ENCODE results near the gene OR4N5.
"Not testable (repeated sequence)": the region's sequence is repeated elsewhere in the genome, so short reads cannot be mapped to it uniquely, and the experiment has no call there.

OR4N5 gene

GRCh38 chr14:20138520-20138919 lies at the start of gene OR4N5:
TSS of gene OR4N5 (plus strand) at chr14:20138820. CDS start at chr14:20143736, 4,916 bp downstream.
- no peak for DNase-seq

DNA sequence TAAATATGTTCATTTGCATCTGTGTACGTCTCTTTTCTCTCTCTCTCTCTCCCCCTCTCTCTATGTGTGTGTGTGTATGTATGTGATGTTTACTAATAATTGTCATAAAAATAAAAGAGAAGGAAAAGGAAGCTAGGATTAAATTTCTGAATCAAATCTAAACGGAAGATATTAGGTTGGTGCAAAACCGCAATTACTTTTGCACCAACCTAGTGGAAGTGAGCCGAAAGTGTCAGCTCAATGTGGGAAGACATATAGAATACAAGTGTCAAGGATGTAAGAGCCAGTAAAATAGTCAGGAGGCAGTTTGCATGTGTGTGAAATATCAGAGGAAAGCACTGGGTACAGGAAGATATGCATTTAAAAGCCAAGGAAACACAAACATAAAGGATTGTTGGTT lies 46.6 kb upstream of the OR4N5 start:
- no peak for DNase-seq

GRCh38 chr14:20093442-20093841 lies 45.2 kb upstream of the OR4N5 start:
- DNase-seq: no peak

GRCh38 chr14:20098926-20099770 lies 39.5 kb upstream of the OR4N5 start:
- not testable (repeated sequence) for DNase-seq

DNA sequence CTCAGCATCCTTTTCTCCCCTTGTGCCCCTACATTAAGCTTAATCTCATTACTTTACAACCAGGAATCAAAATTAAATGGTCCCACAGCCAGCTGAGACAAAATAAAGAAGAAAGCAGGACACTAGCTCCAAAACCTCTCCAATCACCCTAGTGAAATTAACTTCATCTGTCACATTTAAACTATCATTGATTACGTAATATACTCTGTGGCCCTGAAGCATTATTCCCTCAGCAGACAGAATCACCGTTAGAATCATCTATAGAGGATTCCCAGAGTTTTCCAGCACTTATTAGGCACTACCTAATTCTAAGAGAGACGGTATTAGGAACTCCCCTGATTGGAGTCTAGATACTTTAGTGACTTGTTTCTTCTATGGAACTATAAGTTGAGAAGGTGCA lies 28.2 kb upstream of the OR4N5 start, which contains the start of gene OR4K17:
Gene OR4K17 (plus strand): TSS at position 302 of the 400 bp plus-strand sequence. CDS start 6,761 bp downstream, outside the sequence.
- DNase-seq: no peak

GRCh38 chr14:20112321-20112720 lies 26.3 kb upstream of the OR4N5 start:
- no peak for DNase-seq

DNA sequence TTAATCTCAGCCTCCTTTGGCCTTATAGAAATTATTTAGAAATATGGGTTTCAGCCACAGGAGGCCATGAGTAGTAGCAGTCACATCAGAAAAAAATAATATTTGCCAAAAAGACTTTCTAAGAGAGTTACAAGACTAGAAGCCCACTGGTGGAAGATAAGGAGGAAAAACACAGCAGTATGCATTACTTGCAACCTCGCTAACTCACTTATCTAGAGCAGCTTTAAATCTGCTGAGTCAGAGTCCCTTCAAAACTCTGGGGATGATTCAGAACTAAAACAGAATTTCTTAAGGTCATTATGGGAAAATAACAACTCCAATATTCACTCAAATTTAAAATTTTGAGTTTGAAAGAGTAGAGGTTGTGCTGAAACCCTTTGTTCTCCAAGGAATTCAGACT lies 21.9 kb upstream of the OR4N5 start:
- no peak for DNase-seq

DNA sequence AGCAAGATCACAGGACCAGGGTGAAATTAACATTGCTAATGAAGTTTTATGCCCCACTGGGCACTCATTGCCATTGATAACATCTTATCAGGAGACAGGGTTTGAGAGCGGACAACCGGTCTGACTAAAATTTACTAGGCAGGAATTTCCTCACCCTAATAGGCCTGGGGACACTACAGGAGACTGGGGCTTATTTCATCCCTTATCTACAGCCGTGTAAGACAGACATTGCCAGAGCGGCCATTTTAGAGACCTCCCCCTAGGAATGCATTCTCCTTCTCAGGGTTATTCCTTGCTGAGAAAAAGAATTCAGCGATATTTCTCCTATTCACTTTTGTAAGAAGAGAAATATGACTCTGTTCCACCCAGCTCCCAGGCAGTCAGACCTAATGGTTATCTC lies 19.8 kb upstream of the OR4N5 start:
- DNase-seq: no peak

GRCh38 chr14:20143911-20144310 lies 5.3 kb downstream of the OR4N5 start:
- DNase-seq: no peak

GRCh38 chr14:20144820-20145219 lies 6.2 kb downstream of the OR4N5 start:
- DNase-seq: no peak

DNA sequence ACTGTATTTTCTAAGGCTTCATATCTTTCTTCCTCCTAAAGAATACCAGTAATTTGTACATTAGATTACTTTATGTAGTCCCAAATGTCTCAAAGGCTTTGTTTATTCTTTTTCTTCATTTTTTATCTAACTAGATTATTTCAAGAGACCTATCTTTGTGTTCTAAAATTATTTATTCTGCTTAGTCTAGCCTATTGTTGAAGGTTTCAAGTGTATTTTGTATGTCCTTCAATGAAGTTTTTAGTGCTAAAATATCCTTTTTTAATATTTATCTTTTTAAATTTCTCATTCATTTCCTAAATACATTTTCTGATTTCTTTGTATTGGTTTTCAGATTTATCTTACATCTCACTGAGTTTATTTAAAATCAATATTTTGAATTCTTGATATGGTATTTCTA lies 25.8 kb downstream of the OR4N5 start:
- DNase-seq: no peak

DNA sequence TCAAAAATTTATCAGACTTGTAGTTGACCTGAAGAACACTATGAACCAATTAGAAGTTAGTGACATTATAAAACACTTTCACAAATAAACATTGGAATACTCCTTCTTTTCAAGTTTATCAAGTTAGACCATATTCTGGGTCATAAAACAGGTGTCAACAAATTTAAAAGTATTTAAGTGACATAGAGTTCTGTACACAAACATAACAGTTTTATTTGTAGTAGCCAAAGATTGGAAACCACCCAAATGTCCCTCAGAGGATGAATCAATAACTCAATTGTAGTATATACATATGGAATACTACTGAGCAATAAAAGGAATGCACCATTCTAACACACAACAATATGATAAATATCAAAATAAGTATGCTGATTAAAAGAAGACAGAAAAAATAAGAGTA lies 28.5 kb downstream of the OR4N5 start:
- no peak for DNase-seq

DNA sequence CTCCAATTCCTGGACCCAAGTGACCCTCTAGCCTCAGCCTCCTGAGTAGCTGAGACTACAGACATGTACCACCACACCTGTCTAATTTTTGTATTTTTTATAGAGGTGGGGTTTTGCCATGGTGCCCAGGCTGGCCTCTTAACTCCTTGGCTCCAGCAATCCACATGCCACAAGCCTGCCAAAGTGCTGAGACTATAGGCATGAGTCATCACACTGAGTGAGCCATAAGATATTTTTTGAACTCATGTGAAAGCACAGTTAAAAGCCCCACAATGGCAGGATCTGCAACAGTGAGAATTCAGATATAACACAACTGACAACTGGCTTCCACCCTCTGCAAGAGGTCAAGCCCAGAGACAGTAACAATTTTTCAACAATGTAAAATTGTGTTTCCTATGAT lies 31.2 kb downstream of the OR4N5 start:
- DNase-seq: not testable (repeated sequence)

DNA sequence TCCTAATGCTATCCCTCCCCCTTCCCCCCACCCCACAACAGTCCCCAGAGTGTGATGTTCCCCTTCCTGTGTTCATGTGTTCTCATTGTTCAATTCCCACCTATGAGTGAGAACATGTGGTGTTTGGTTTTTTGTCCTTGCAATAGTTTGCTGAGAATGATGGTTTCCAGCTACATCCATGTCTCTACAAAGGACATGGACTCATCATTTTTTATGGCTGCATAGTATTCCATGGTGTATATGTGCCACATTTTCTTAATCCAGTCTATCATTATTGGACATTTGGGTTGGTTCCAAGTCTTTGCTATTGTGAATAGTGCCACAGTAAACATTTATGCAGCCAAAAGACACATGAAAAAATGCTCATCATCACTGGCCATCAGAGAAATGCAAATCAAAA lies 35.6 kb downstream of the OR4N5 start:
- DNase-seq: not testable (repeated sequence)

DNA sequence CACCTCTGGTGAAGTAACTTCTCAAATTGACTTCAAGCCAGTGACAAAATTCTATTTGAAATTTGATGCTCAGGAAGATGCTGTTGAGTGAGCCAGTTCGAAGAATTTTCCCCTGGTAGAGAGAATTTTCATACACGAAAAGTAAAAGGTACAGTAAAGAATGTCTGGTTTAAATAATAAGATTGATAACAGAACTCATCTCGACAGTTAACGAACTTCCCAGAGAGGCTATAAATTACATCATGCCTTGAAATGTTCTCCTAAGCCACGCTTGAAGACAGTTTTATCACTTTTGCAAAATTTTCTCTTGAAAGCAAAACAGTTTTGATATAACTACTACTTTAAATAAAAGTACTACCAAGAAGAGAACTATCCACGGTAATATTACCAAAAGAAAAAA lies 37.7 kb downstream of the OR4N5 start:
- DNase-seq: no peak

DNA sequence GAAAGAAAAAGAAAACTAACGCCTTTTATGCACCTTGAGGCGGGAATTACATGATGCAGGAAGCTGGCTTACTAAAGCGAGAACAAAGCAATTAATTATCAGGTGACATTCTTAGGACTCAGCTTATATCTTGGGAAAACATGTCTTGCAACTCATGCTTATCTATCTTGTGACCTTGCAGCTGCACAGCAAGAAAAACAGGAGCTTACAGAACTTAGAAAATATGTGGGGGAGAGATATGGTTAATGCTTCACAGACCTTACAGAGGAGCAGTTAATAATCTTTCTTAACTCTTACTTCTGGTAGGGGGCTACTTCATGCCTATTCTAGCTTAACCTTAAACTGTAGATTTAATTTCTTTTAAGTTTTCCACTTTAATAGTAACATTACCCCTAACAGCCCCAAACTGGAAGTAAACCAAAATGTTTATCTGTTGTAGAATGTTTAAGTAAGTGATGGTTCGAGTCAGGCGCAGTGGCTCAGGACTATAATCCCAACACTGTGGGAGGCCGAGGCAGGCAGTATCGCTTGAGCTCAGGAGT lies 38.9 kb downstream of the OR4N5 start:
- no peak for DNase-seq

DNA sequence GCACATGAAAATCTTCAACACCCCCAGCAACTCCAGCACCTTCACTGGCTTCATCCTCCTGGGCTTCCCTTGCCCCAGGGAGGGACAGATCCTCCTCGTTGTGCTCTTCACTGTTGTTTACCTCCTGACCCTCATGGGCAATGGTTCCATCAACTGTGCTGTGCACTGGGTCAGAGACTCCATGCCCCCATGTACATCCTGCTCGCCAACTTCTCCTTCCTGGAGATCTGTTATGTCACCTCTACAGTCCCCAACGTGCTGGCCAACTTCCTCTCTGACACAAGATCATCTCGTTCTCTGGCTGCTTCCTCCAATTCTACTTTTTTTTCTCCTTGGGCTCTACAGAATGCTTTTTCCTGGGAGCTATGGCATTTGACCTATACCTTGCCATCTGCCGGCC lies 40.6 kb downstream of the OR4N5 start:
- no peak for DNase-seq

DNA sequence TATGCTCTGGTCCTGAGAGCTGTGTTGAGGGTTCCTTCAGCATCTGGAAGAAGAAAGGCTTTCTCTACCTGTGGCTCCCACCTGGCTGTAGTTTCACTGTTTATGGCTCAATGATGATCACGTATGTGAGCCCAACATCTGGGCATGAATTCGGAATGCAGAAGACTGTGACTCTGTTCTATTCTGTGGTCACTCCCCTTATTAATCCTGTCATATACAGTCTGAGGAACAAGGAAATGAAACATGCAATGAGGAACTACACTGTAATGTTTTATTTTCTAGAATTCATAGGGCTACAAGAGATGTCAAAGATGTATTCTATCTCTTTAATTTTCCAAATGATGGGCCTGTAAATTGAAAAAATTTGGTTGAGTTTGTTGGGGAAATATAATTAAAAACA lies 41.3 kb downstream of the OR4N5 start:
- no peak for DNase-seq

- DNase-seq: no peak
These were observed 41.9 kb downstream of the OR4N5 start for GRCh38 chr14:20180486-20180885.

DNA sequence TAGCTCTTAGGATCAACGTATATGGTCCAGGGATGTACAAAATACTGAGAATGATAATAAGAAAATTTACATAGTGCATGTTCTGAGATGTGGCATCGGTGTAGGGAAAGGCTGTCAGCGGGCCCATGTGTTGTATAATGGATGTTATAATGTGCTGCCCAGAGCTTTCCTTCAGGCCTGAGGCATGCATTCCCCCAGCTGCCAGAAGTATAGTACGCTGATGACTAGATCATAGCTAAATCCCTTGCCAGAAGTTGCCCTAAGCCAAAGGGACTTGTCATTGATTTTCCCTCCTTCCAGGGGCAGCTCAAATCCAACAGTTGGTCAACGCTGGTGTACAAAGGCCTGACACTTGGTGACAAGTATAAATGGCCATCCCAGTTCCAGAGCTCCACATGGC lies 45.6 kb downstream of the OR4N5 start:
- DNase-seq: no peak

- no peak for DNase-seq
These were observed 52.0 kb downstream of the OR4N5 start, which contains the start of gene OR11G2 for GRCh38 chr14:20190596-20190995. TSS of gene OR11G2 (plus strand) at chr14:20190896. CDS start at chr14:20197438, 6,542 bp downstream.

- no peak for DNase-seq
These were observed 52.8 kb downstream of the OR4N5 start for GRCh38 chr14:20191396-20191795.

DNA sequence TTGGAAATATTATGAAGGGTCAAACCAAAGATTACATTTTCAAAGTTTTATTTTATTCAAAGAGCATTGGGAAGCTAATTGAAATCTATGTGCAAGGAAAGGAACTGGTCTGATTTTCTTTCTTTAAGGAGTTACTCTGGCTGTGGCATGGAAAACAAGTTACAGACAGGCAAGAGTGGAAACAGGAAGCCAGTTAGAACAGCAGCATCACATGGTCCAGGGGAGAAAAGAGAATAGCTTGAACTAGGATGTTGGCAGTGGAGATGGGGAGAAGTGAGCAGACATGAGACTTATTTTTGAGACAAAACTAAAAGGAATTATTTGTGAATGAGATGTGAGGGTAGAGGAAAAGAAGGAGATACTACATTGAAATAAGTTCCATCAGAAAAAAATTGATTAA lies 55.5 kb downstream of the OR4N5 start:
- no peak for DNase-seq
